NCI-H510A (cell line): ENCODE measurements around the gene CSF2RB.

ENCODE experiments used
- DNase-seq: peaks from one replicate; lab custom pipeline; 2025; lab: John Stamatoyannopoulos, UW

Gene CSF2RB

DNA sequence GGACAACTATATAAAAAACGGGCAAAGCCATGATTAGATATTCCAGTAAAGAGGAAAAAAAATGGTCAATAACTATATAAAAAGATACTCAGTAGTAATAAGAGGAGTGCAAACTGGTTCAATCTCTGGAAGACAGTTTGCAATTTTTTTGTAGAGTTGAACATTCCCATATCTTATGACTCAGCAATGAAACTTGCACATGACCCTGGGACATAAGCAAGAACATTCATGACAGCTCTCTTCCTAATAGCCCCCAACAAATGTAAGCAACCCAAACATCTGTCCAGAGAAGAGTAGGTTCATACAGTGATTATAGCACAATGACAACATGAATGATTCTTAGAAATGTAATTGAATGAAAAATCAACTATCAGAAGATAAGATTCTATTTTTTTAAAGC is 21.8 kb upstream of the CSF2RB start:
- DNase-seq, result no peak

DNA sequence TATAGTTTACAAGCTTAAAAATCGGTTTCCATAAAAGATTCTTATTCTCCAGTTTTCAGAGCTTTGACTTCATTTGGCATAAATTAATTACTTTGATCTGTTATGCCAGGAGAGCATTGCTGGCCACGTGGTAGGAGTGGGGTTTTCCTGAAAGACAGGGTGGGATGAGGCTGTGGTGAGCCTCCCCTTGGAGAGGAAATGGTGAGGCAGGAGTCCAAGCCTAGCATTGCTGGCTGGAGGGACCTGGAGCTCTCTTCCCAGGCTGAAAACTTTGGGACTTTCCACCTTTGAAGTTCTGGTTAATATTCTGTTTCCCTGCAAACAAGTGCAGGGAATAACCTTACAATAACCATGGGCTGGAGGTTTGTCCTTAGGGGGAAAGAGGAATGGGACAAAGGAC is 21.1 kb upstream of the CSF2RB start:
- no peak for DNase-seq

GRCh38 chr22:36893262-36893661 is 20.2 kb upstream of the CSF2RB start:
- no peak for DNase-seq

DNA sequence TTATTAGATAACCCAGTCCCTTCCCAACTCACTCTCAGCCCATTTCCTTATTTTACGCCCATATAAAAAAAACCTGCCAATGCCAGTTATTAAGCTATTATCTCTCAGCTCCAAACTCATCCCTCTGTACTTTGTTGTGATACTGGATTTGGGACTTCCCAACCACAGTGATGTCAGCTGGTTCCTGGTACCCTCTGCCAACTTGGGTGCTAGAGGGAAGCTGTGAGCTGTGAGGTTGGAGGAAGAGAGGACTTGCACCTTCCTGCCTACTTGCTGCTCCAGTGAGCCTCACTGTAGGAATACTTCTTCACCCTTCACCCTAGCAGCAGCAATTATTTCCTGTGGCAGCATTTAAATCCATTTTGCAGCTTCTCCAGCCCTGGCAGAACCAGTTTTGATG is 19.2 kb upstream of the CSF2RB start:
- no peak for DNase-seq

GRCh38 chr22:36897611-36898010 is 15.8 kb upstream of the CSF2RB start:
- no peak for DNase-seq

GRCh38 chr22:36898690-36899089 is 14.7 kb upstream of the CSF2RB start:
- DNase-seq, result no peak

GRCh38 chr22:36899498-36899897 is 13.9 kb upstream of the CSF2RB start:
- DNase-seq, result no peak

- DNase-seq, result no peak
These were observed 13.2 kb upstream of the CSF2RB start for GRCh38 chr22:36900225-36900624.

- no peak for DNase-seq
These were observed 12.5 kb upstream of the CSF2RB start for GRCh38 chr22:36900880-36901279.

DNA sequence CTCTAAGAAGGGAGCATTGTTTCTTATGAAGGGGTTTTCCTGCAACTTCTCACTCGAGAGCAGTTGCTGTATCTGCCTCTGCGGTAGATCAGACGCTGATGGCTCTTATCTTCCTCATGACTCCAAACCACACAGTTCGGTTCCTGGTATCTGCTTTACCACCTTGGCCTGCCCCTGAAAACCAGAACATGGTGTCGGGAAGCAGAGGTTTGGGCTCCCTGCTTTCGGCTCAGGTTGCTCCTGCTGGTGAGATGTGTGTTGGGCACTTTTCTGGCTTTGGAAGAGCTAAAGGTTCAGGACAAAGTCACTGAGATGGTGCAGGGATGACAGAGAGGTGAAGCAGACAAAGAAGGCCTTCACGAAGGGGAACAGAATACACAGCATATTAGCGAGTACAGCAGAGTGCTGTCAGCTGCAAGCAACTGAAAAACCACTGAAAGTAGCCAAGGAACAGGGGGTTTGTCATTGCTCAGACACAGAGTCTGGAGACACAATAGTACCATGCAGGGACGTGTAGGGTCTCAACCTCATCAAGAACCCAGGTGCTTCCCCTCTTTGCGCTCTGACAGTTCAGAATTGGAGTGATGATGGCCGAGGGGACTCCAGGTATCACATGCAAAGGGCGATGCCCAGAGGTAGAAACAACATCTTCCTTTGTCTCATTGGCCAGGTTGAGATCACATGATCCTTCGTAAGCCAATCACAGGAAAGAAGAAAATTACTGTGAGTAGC is 11.9 kb upstream of the CSF2RB start:
- DNase-seq, result no peak

GRCh38 chr22:36902143-36902926 is 11.1 kb upstream of the CSF2RB start:
- no peak for DNase-seq

- no peak for DNase-seq
These were observed 9.1 kb upstream of the CSF2RB start for GRCh38 chr22:36904260-36904880.

DNA sequence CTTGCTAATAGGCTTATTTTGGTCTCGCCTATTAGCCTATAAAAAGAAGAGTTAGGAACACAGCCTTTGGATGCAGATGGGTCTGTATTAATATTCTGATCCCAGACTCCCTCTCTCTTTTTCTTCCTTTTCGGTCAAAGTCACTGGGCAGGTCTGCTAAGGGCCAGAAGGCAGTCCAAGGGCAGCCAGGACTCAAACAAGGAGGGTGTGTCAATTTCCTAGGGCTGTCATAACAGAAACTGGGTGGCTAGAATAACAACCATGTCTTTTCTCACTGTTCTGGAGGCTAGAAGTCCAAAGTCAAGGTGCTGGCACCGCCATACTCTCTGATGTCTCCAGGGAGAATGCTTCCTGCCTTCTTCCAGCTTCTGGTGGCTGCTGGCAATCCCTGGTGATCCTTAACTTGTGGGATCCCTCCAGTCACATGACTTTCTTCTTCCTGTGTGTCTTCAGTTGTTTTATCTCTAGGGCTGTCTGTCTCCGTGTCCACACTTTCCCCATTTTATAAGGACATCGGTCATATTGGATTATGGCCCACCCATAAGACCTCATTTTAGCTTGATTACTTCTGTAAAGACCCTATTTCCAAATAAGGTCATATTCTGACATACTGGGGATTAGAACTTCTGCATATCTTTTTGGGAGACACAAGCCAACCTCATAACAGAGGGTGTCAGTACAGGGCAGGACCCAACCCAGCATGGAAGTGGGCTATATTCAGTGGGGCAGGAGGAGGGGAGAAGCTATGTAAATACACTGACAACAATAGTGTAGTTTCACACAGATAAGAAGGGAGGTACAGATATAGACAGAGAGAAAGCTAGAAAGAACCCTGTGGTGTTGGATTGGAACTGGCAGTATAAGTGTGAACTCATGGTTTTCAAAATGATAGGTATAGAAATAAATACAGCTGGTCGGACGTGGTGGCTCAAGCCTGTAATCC is 5.9 kb upstream of the CSF2RB start:
- no peak for DNase-seq

GRCh38 chr22:36910461-36910860 is 3.0 kb upstream of the CSF2RB start:
- DNase-seq, result no peak

- no peak for DNase-seq
These were observed 1.4 kb upstream of the CSF2RB start for GRCh38 chr22:36911887-36912661.

- no peak for DNase-seq
These were observed 568 bp upstream of the CSF2RB start for GRCh38 chr22:36912694-36913426.

- DNase-seq, result no peak
These were observed 943 bp downstream of the CSF2RB start for GRCh38 chr22:36914390-36914752.

GRCh38 chr22:36916034-36916433 is 2.6 kb downstream of the CSF2RB start:
- DNase-seq, result no peak

DNA sequence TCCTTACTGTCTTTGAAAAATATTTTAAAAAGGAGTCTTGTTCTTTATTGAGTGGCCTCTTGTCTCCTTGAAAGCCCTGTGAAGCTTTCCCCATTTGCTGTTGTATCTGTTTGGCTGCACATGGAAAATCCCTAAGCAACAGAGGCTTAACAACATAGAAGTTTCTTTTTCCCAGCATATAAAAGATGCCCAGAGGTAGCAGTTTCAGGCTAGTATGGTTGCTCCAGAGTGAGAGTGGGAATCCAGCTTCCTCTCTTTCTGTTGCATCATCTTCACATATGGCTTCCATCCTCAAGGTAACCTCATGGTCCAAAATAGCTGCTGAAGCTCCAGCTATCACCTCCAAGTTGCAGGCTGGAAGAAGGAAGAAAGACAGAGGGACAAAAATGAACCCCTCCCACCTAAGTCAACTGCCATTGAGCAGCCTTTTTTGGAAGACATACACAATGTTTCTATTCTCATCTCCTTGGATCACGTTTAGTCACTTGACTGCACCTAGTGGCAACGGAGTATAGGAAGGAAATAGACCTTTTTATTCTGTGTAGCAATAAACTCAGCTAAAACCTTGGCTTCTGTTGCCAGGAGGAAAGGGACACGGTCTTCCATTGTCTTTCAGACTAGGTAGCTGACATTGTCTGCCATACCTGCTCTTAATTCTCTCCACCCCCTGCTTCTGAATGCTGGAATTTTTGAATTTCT is 5.3 kb downstream of the CSF2RB start:
- no peak for DNase-seq
